Glomerular endothelial cell (primary cell): Measurements from ENCODE around the gene IER5L. TPM values are rescaled to one million over a fixed set of nuclear protein-coding genes. Genes with fewer than 3 reads are reported as not detected.

ENCODE experiments used
- total RNA-seq: library from RNA; depleted of rRNA; stranded (reverse); fragments of >200 nt; gene quantifications from 2 replicates; pipeline ENCODE4 v1.2.3, GENCODE V29; 2015

Gene IER5L
- total RNA-seq, 1 donor from 2014 or later: 21.4 TPM

Other genes starting within 250 kb of the IER5L start
- gene DOLK, start 230.7 kb downstream of the IER5L start, total RNA-seq: 28.1 and 32.1 TPM in 2 replicates
- 47.5 and 51.3 TPM in 2 replicates for gene NUP188, start 230.6 kb downstream of the IER5L start, total RNA-seq
- gene SH3GLB2, start 149.9 kb downstream of the IER5L start, total RNA-seq: 63.7 and 63.8 TPM in 2 replicates
- gene MIGA2, start 141.6 kb downstream of the IER5L start, total RNA-seq: 17.5 and 23.3 TPM in 2 replicates
- 13.8 and 15.6 TPM in 2 replicates for gene DOLPP1, start 97.2 kb downstream of the IER5L start, total RNA-seq
- 46.1 and 60.4 TPM in 2 replicates for gene CRAT, start 67.5 kb downstream of the IER5L start, total RNA-seq
- gene PTPA, start 66.8 kb downstream of the IER5L start, total RNA-seq: 82.9 and 96.7 TPM in 2 replicates